K562 (cell line): ENCODE data around the gene TSC22D2.

Experiments
- CREB1 ChIP-seq, 2 experiments: sonication (generic) in 1 of 2; formaldehyde crosslinking in 1 of 2; IDR thresholded peaks; 2 replicates each; pipeline versions ENCODE4 v1.6.1 to v1.8.0; 2012 to 2022; ENCODE audit warnings: inconsistent platforms in 1 of 2, mild to moderate bottlenecking in 1 of 2, missing genetic modification reagents in 1 of 2, moderate library complexity in 1 of 2
- FOSL1 ChIP-seq: fragments of 200-800 bp; sonication (Bioruptor generic); conservative IDR thresholded peaks from 2 replicates; pipeline ENCODE4 v1.6.1; 2016; ENCODE audit warnings: missing genetic modification characterization, missing compliant biosample characterization
- ZKSCAN3 ChIP-seq: fragments of 250-450 bp; sonication (Bioruptor Pico); IDR thresholded peaks from 2 replicates; pipeline ENCODE4 v1.4.0; 2020
- TF ChIP-seq, protein P1 (sequence below), 2 experiments: IDR thresholded peaks; 2 replicates each; pipeline ENCODE4 v1.6.1; 2012; ENCODE audit warnings: improper control_type of control experiment in 2 of 2, low read depth in 2 of 2, low read length in 2 of 2, borderline replicate concordance in 1 of 2
- TF ChIP-seq, protein P2 (sequence below): sonication (generic); formaldehyde crosslinking; IDR thresholded peaks from 2 replicates; pipeline ENCODE4 v1.8.0; 2022; ENCODE audit warnings: missing genetic modification reagents, mild to moderate bottlenecking, moderate library complexity, borderline replicate concordance
- TF ChIP-seq, protein P3 (sequence below): sonication (generic); formaldehyde crosslinking; IDR thresholded peaks from 2 replicates; pipeline ENCODE4 v1.8.0; 2023; ENCODE audit warnings: mild to moderate bottlenecking, missing genetic modification reagents

DNA sequence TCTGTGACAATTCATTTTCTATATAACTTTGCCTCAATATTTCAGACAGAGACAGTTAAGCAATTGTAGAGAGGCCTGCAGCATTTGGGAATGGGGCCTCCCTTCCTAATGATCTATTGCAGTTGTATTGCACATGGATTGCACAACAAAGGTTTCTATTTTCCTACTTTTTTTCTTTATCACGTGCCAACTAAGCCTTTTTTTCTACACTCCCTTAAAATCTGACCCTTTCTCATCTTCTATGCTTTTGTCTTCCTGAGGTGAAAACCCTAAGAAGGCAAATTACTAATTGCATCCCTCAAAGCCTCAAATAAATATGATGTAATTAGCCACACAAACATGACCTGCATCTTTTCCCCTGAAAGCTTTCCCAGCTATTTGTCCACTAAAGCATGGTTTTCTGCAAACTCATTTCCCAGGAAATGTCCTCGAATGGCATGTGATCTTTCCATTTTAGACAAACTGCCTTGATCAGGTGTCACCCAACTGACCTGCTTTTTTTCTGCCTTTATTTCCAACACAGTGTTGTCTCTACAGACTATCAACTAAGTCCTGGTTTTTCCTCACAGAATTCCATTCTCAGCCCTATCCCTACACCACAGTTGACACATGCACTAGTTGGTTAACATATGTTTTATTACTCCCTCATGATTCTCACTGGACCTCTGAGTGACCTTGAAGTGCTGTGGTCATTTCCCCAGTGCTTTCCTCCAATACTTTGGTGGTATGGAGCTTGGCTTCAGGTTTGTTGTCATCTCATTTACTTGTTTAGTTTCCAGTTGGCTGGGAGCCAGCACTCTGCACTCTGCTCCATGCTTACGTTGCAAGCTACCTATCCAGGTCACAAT lies 31.9 kb upstream of the TSC22D2 start:
- TF ChIP-seq ZKSCAN3 (CRISPR knock-in tag) (no peak), FOSL1 (tag) (no peak; the same call in 1 of the 2 replicates), CREB1 (IDR thresholded peaks at IDR 0.05) (no peak), CREB1 (CRISPR knock-in tag; IDR thresholded peaks at IDR 0.05) (no peak)
- TF ChIP-seq, protein P1, sequence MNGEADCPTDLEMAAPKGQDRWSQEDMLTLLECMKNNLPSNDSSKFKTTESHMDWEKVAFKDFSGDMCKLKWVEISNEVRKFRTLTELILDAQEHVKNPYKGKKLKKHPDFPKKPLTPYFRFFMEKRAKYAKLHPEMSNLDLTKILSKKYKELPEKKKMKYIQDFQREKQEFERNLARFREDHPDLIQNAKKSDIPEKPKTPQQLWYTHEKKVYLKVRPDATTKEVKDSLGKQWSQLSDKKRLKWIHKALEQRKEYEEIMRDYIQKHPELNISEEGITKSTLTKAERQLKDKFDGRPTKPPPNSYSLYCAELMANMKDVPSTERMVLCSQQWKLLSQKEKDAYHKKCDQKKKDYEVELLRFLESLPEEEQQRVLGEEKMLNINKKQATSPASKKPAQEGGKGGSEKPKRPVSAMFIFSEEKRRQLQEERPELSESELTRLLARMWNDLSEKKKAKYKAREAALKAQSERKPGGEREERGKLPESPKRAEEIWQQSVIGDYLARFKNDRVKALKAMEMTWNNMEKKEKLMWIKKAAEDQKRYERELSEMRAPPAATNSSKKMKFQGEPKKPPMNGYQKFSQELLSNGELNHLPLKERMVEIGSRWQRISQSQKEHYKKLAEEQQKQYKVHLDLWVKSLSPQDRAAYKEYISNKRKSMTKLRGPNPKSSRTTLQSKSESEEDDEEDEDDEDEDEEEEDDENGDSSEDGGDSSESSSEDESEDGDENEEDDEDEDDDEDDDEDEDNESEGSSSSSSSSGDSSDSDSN (IDR thresholded peaks at IDR 0.05; ENCODE audit: borderline replicate concordance in 1 of 2, low read depth in 2 of 2, low read length in 2 of 2) = no peak
- TF ChIP-seq, protein P2, sequence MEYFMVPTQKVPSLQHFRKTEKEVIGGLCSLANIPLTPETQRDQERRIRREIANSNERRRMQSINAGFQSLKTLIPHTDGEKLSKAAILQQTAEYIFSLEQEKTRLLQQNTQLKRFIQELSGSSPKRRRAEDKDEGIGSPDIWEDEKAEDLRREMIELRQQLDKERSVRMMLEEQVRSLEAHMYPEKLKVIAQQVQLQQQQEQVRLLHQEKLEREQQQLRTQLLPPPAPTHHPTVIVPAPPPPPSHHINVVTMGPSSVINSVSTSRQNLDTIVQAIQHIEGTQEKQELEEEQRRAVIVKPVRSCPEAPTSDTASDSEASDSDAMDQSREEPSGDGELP (CRISPR knock-in tag) = no peak
- TF ChIP-seq, protein P3, sequence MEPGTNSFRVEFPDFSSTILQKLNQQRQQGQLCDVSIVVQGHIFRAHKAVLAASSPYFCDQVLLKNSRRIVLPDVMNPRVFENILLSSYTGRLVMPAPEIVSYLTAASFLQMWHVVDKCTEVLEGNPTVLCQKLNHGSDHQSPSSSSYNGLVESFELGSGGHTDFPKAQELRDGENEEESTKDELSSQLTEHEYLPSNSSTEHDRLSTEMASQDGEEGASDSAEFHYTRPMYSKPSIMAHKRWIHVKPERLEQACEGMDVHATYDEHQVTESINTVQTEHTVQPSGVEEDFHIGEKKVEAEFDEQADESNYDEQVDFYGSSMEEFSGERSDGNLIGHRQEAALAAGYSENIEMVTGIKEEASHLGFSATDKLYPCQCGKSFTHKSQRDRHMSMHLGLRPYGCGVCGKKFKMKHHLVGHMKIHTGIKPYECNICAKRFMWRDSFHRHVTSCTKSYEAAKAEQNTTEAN (CRISPR knock-in tag) = no peak
